IMR-90 (cell line): ENCODE measurements around the gene DMD. TPM values are rescaled to one million over a fixed set of nuclear protein-coding genes. Genes with fewer than 3 reads are reported as not detected.

Experiments
- ATAC-seq: fragments of 200-7000 bp; cut with Tn5 transposase; 2 replicates; pipeline ENCODE4 v1.9.1; 2020; ENCODE audit warnings: low read depth, mild to moderate bottlenecking, moderate library complexity
- BruUV-seq: library from RNA; stranded (reverse); fragments of 400-500 nt; replicated peaks from 2 replicates; lab custom pipeline; 2021; lab: Mats Ljungman, UMichigan
- CTCF ChIA-PET: fragments of 300-600 bp; formaldehyde crosslinking; extraction: SDS; loops from one replicate; lab custom pipeline; 2021; ENCODE audit warnings: antibody characterized with exemption; lab: Yijun Ruan, JAX
- POLR2A ChIA-PET: fragments of 300-600 bp; sonication (Branson Sonifier 250); formaldehyde crosslinking; loops from one replicate; lab custom pipeline; 2022; ENCODE audit warnings: antibody characterized with exemption; ENCODE audit not compliant: unreplicated experiment; lab: Charles Lee
- DNase-seq: peaks from one replicate; pipeline ENCODE4 v3.0.0; 2013
- H2AFZ ChIP-seq: replicated peaks from 2 replicates; pipeline ENCODE3; 2013; ENCODE audit warnings: low read length, mild to moderate bottlenecking; ENCODE audit not compliant: poor library complexity
- H2AK5ac ChIP-seq: 2 replicates; pipeline ENCODE4 v1.6.1; 2013; ENCODE audit warnings: low read depth, low read length, inconsistent platforms
- H2AK9ac ChIP-seq: replicated peaks from 2 replicates; pipeline ENCODE3; 2013; ENCODE audit warnings: mild to moderate bottlenecking, low read depth, low read length, moderate library complexity; ENCODE audit not compliant: poor library complexity
- H2BK120ac ChIP-seq: 2 replicates; pipeline ENCODE4 v1.6.1; 2013; ENCODE audit warnings: low read depth, low read length, inconsistent platforms
- H2BK15ac ChIP-seq: 3 replicates; pipeline ENCODE4 v1.6.1; 2013; ENCODE audit warnings: low read depth, low read length, inconsistent platforms
- H2BK20ac ChIP-seq: 2 replicates; pipeline ENCODE4 v1.6.1; 2013; ENCODE audit warnings: low read depth, mild to moderate bottlenecking, inconsistent platforms, low read length, moderate library complexity
- H2BK5ac ChIP-seq: 2 replicates; pipeline ENCODE4 v1.6.1; 2013; ENCODE audit warnings: mild to moderate bottlenecking, low read depth, low read length, inconsistent platforms; ENCODE audit not compliant: poor library complexity, severe bottlenecking
- H3K14ac ChIP-seq: replicated peaks from 2 replicates; pipeline ENCODE4 v1.6.1; 2013; ENCODE audit warnings: low read depth, low read length, inconsistent platforms
- H3K18ac ChIP-seq: 2 replicates; pipeline ENCODE4 v1.6.1; 2013; ENCODE audit warnings: low read depth, low read length, control low read depth
- H3K23ac ChIP-seq: 2 replicates; pipeline ENCODE4 v1.6.1; 2013; ENCODE audit warnings: low read depth, low read length, inconsistent platforms
- H3K27ac ChIP-seq: 2 replicates; pipeline ENCODE4 v1.5.1; 2013; ENCODE audit warnings: mild to moderate bottlenecking, control low read depth, low read length; ENCODE audit not compliant: insufficient read depth
- H3K27me3 ChIP-seq: 2 replicates; pipeline ENCODE4 v1.6.1; 2013; ENCODE audit warnings: low read length; ENCODE audit not compliant: control insufficient read depth, insufficient read depth
- H3K36me3 ChIP-seq: 2 replicates; pipeline ENCODE4 v1.6.1; 2013; ENCODE audit warnings: low read length, mixed read lengths; ENCODE audit not compliant: control insufficient read depth, insufficient read depth
- H3K4ac ChIP-seq: 2 replicates; pipeline ENCODE4 v1.6.1; 2013; ENCODE audit warnings: low read depth, low read length, inconsistent platforms
- H3K4me1 ChIP-seq: 2 replicates; pipeline ENCODE4 v1.6.1; 2013; ENCODE audit warnings: low read length, mixed read lengths; ENCODE audit not compliant: control insufficient read depth, insufficient read depth
- H3K4me2 ChIP-seq: 2 replicates; pipeline ENCODE4 v1.6.1; 2013; ENCODE audit warnings: low read depth, mild to moderate bottlenecking, control low read depth, low read length, moderate library complexity
- H3K4me3 ChIP-seq: 2 replicates; pipeline ENCODE4 v1.5.1; 2013; ENCODE audit warnings: low read depth, mild to moderate bottlenecking, control low read depth, low read length, moderate library complexity; ENCODE audit not compliant: insufficient read depth
- H3K56ac ChIP-seq: 2 replicates; pipeline ENCODE4 v1.6.1; 2013; ENCODE audit warnings: low read length, inconsistent platforms; ENCODE audit not compliant: insufficient read depth; ENCODE audit errors: extremely low read depth
- H3K79me1 ChIP-seq, 2 experiments: 2 replicates each; pipeline ENCODE4 v1.6.1; 2013; ENCODE audit warnings: low read length in 2 of 2, inconsistent platforms in 1 of 2, low read depth in 1 of 2
- H3K9ac ChIP-seq: 2 replicates; pipeline ENCODE4 v1.6.1; 2013; ENCODE audit warnings: low read depth, low read length, control low read depth
- H3K9me1 ChIP-seq: 2 replicates; pipeline ENCODE4 v1.6.1; 2013; ENCODE audit warnings: low read length, inconsistent platforms; ENCODE audit not compliant: insufficient read depth
- H3K9me3 ChIP-seq: 2 replicates; pipeline ENCODE4 v1.6.1; 2013; ENCODE audit warnings: low read length; ENCODE audit not compliant: control insufficient read depth, insufficient read depth
- H4K20me1 ChIP-seq: 2 replicates; pipeline ENCODE4 v1.6.1; 2013; ENCODE audit warnings: low read length, inconsistent platforms; ENCODE audit not compliant: insufficient read depth
- H4K5ac ChIP-seq: 2 replicates; pipeline ENCODE4 v1.6.1; 2013; ENCODE audit warnings: mild to moderate bottlenecking, low read depth, low read length, control low read depth
- H4K8ac ChIP-seq, 2 experiments: 2 replicates each; pipeline ENCODE4 v1.6.1; 2013; ENCODE audit warnings: low read depth in 2 of 2, low read length in 2 of 2, control low read depth in 1 of 2, inconsistent platforms in 1 of 2
- H4K91ac ChIP-seq: 2 replicates; pipeline ENCODE4 v1.6.1; 2013; ENCODE audit warnings: low read depth, low read length, inconsistent platforms; ENCODE audit not compliant: insufficient read depth
- RCOR1 ChIP-seq: IDR thresholded peaks from 2 replicates; pipeline ENCODE4 v1.6.1; 2012; ENCODE audit warnings: mild to moderate bottlenecking, low read length, improper control_type of control experiment; ENCODE audit not compliant: insufficient replicate concordance
- RFX5 ChIP-seq: IDR thresholded peaks from 2 replicates; pipeline ENCODE4 v1.8.0; 2012; ENCODE audit warnings: low read depth, mild to moderate bottlenecking, low read length, moderate library complexity
- SMC3 ChIP-seq: fragments of 150-350 bp; IDR thresholded peaks from 2 replicates; pipeline ENCODE4 v1.6.1; 2016; ENCODE audit warnings: low read depth, mild to moderate bottlenecking, antibody characterized with exemption, low read length, moderate library complexity
- WGBS, 2 experiments: methylation state at CpG; one replicate each; pipeline versions ENCODE4 v1.1.5 to v1.1.7; 2013; ENCODE audit warnings: missing lambda C conversion rate in 2 of 2; ENCODE audit not compliant: insufficient read length in 1 of 2; ENCODE audit errors: extremely low coverage in 2 of 2; 5-methylcytosine and 5-hydroxymethylcytosine counted together
- dilution Hi-C: fragments of 300-500 bp; cut with HindIII; formaldehyde crosslinking; loops from one replicate; pipeline ENCODE4 v1.14.3; 2018; ENCODE audit warnings: low sequenced_read_pairs; ENCODE audit not compliant: unreplicated experiment
- in situ Hi-C: fragments of 300-500 bp; cut with MboI; formaldehyde crosslinking; loops from 3 replicates; pipeline ENCODE4 v1.14.3; 2019; ENCODE audit warnings: low sequenced_read_pairs, inconsistent platforms, mixed read lengths
- intact Hi-C: fragments of 100-400 bp; cut with micrococcal nuclease; formaldehyde crosslinking; loops from 2 replicates; pipeline ENCODE4 v1.10.0; 2022
- polyA plus RNA-seq, 3 experiments: library from polyadenylated mRNA; depleted of rRNA; stranded (reverse); fragments of >200 nt; gene quantifications; 2 replicates each; pipeline ENCODE4 v1.2.3, GENCODE V29; 2012; ENCODE audit warnings: low replicate concordance in 1 of 3
- total RNA-seq: library from RNA; depleted of rRNA; stranded (reverse); fragments of >200 nt; gene quantifications from 2 replicates; pipeline ENCODE4 v1.2.3, GENCODE V29; 2012

DMD gene
- total and polyA plus RNA-seq, 2 of the 4 experiments (the other 2 are of a cell fraction): 6.6 to 11.8 TPM

GRCh38 chrX:33134164-33134563 is 77.2 kb downstream of the DMD start:
- intact Hi-C loops: no loop called here
- no TSS peak for BruUV-seq
- dilution Hi-C loops: no loop called here

More at GRCh38 chrX:33134164-33134563, 77.2 kb downstream of the DMD start:
- no peak overlapping the region for H2AK5ac ChIP-seq
- H2BK120ac ChIP-seq: no peak overlapping the region
- H4K8ac ChIP-seq: no peak overlapping the region
- H3K4me1 ChIP-seq: no peaks in the 10 kb centered on the region
- no peaks in the 10 kb centered on the region for H3K36me3 ChIP-seq
- H3K4me2 ChIP-seq: no peak overlapping the region
- no peak overlapping the region for H2BK20ac ChIP-seq
- H3K79me1 ChIP-seq: no peaks in the 10 kb centered on the region
- no peak overlapping the region for H4K91ac ChIP-seq
- H3K9me3 ChIP-seq: no peaks in the 10 kb centered on the region
- no peak overlapping the region for H3K56ac ChIP-seq
- no peak for TF ChIP-seq RFX5
- TF ChIP-seq RCOR1: no peak
- TF ChIP-seq SMC3: no peak
- no peak overlapping the region for H3K4me3 ChIP-seq
- no peak overlapping the region for H3K27ac ChIP-seq
- no peak overlapping the region for H2AK9ac ChIP-seq
- 61% methylated on average over 2 of the region's 4 CpGs; no CpG with 5 or more reads in 1 of the 2 experiments for WGBS, 2 experiments
- H3K18ac ChIP-seq: no peak overlapping the region
- no peak overlapping the region for H2BK15ac ChIP-seq
- no peak overlapping the region for H4K5ac ChIP-seq
- ChIA-PET CTCF (interaction anchor here (1.0 kb wide), 1 partner anchor 24 kb away, joined by 3 read pairs; no protein-coding TSS in a partner anchor), POLR2A (no interaction called here)
- ATAC-seq: no peak
- no peaks in the 10 kb centered on the region for H4K20me1 ChIP-seq
- H3K9ac ChIP-seq: no peak overlapping the region
- in situ Hi-C loops: no loop called here
- H3K4ac ChIP-seq: no peak overlapping the region
- no peak overlapping the region for H3K23ac ChIP-seq
- H3K9me1 ChIP-seq: no peaks in the 10 kb centered on the region
- H2AFZ ChIP-seq: no peak overlapping the region
- DNase-seq: no peak
- no peaks in the 10 kb centered on the region for H3K27me3 ChIP-seq
- no peak overlapping the region for H2BK5ac ChIP-seq
- H3K14ac ChIP-seq: no peak overlapping the region
